HG03095 (cell line): ENCODE data around the gene ZFP64.
"Not testable (repeated sequence)": the region's sequence is repeated elsewhere in the genome, so short reads cannot be mapped to it uniquely, and the experiment has no call there.

Source experiments
- ATAC-seq: cut with Tn5 transposase; IDR thresholded peaks from one replicate; pipeline ENCODE4 v1.9.1; 2021; ENCODE audit warnings: moderate library complexity; ENCODE audit not compliant: unreplicated experiment

ZFP64 gene

GRCh38 chr20:52204136-52204535, 12.6 kb upstream of the ZFP64 start:
- ATAC-seq, result no peak

GRCh38 chr20:52201395-52201794, 9.8 kb upstream of the ZFP64 start:
- ATAC-seq, result no peak

DNA sequence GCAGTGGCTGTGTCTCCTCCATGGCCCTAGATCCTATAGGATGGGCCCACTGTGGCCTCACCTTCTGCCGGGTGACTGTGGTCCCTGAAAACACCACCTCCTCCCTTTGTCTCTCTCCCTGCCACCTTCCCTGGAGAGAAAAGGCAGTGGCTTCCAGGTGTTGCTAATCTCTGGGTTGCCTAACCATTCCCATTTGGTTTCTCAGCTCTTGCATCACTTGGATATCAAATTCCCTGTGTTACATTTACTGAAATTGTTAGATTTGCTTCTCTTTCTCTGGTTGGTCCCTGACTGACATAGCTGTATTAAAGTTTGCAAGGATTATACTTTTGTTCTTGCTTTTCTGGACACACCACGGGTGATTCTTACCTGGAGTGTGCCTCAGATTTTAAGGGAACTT, 9.3 kb upstream of the ZFP64 start:
- ATAC-seq, result no peak

- no peak for ATAC-seq
Observed at GRCh38 chr20:52196845-52197244, 5.3 kb upstream of the ZFP64 start.

- ATAC-seq, result no peak
Observed at GRCh38 chr20:52193886-52194545, 2.4 kb upstream of the ZFP64 start.

DNA sequence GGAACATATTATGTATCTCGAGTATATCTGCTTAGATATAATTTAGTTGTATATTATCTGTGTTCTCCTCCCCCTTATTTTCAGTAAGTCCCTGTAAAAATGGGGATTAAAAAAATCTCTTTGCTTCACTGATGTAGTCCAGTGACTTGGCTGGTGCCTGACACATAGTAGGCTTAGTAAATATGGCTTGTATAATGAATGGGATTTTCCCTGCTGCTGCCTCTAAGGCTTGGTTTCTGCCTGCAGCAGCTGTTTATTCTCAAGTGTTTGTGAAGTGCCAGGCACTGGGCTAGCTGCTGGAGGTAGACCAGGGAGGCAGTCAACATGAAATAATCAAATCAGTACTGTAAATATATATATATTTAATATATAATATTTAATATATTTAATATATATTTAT, 1.6 kb upstream of the ZFP64 start:
- no peak for ATAC-seq

- ATAC-seq, result not testable (repeated sequence)
Observed at GRCh38 chr20:52192719-52193007, 1.1 kb upstream of the ZFP64 start.

- peak; percentile 44 for ATAC-seq
Observed at GRCh38 chr20:52191916-52192718, 538 bp upstream of the ZFP64 start.

- ATAC-seq, result peak; percentile 41
Observed at GRCh38 chr20:52190437-52191131, 995 bp downstream of the ZFP64 start.

- ATAC-seq, result no peak
Observed at GRCh38 chr20:52181766-52182165, 9.8 kb downstream of the ZFP64 start.

DNA sequence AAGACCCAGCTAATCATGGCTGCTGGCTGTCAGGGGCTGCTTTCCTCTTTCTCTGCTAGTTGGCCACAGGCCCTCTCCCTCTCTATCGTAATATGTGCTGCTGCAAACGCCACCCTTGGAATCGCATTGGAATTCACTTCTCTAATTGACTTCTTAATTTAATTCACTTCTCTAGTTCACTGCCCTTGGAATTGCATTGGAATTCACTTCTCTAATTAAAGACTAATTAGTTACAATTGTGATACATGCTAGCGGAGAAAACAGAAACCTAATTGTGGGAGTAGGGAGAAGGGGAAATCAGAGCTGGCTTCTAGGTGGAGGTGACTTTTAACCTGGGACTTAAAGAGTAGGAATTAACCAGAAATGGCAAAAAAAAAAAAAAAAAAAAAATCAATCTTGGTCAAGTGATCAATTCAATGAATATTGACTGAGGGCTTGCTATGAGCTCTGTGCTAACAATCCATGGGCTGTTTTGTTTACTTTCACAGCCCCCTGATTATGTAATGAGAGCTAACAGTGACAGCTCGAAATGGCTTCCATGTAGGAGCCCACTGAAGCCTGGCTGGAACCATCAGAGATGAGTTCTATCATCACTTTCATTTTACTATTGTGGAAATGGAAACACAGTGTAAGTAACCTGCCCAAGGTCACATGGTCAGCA, 11.3 kb downstream of the ZFP64 start:
- no peak for ATAC-seq

GRCh38 chr20:52179331-52180179, 12.0 kb downstream of the ZFP64 start:
- ATAC-seq, result peak; percentile 86

GRCh38 chr20:52178691-52179090, 12.9 kb downstream of the ZFP64 start:
- ATAC-seq, result no peak

- ATAC-seq, result no peak
Observed at GRCh38 chr20:52175840-52176239, 15.7 kb downstream of the ZFP64 start.

GRCh38 chr20:52172392-52173047, 19.1 kb downstream of the ZFP64 start:
- peak; percentile 84 for ATAC-seq

GRCh38 chr20:52171025-52171424, 20.6 kb downstream of the ZFP64 start:
- no peak for ATAC-seq

- no peak for ATAC-seq
Observed at GRCh38 chr20:52168116-52168515, 23.5 kb downstream of the ZFP64 start.

- ATAC-seq, result no peak
Observed at GRCh38 chr20:52167232-52167840, 24.2 kb downstream of the ZFP64 start.

- ATAC-seq, result no peak
Observed at GRCh38 chr20:52166150-52166549, 25.4 kb downstream of the ZFP64 start.
